ENCODE results near the gene REPS2.

Gene REPS2

DNA sequence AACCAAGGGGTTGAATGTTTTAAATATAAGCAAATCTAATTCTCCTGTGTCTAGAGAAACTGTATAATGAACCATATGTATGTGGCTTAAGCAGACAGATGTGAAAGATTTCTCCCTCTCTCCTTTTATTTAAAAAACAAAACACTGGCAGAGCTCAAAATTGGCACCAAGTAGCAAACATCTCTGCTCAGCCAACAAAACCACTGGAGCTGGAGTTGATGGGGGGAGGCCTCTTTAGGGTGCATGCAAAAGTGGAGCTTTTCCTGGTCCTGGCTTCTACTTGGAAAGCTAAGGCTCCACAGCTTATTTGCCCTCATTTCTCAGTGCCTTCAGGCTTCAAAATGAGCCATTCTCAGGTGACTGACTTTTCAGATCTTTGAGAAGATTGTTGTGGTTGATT lies 95.6 kb downstream of the REPS2 start:
- H3K9me3 Mint-ChIP-seq: no peaks in the 10 kb centered on the region
- H3K36me3 Mint-ChIP-seq (ENCODE audit: low read depth): no peaks in the 10 kb centered on the region
- no peak overlapping the region for H3K4me3 Mint-ChIP-seq
- TF ChIP-seq, protein P1, sequence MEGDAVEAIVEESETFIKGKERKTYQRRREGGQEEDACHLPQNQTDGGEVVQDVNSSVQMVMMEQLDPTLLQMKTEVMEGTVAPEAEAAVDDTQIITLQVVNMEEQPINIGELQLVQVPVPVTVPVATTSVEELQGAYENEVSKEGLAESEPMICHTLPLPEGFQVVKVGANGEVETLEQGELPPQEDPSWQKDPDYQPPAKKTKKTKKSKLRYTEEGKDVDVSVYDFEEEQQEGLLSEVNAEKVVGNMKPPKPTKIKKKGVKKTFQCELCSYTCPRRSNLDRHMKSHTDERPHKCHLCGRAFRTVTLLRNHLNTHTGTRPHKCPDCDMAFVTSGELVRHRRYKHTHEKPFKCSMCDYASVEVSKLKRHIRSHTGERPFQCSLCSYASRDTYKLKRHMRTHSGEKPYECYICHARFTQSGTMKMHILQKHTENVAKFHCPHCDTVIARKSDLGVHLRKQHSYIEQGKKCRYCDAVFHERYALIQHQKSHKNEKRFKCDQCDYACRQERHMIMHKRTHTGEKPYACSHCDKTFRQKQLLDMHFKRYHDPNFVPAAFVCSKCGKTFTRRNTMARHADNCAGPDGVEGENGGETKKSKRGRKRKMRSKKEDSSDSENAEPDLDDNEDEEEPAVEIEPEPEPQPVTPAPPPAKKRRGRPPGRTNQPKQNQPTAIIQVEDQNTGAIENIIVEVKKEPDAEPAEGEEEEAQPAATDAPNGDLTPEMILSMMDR (IDR thresholded peaks at IDR 0.05): no peak
- peaks cover 9% of the 10 kb centered on the region for H3K27me3 Mint-ChIP-seq (ENCODE audit: low read depth, poor library complexity)
- DNase-seq: no peak
- no peak overlapping the region for H3K27ac Mint-ChIP-seq
- peaks cover 6% of the 10 kb centered on the region for H3K4me1 Mint-ChIP-seq

DNA sequence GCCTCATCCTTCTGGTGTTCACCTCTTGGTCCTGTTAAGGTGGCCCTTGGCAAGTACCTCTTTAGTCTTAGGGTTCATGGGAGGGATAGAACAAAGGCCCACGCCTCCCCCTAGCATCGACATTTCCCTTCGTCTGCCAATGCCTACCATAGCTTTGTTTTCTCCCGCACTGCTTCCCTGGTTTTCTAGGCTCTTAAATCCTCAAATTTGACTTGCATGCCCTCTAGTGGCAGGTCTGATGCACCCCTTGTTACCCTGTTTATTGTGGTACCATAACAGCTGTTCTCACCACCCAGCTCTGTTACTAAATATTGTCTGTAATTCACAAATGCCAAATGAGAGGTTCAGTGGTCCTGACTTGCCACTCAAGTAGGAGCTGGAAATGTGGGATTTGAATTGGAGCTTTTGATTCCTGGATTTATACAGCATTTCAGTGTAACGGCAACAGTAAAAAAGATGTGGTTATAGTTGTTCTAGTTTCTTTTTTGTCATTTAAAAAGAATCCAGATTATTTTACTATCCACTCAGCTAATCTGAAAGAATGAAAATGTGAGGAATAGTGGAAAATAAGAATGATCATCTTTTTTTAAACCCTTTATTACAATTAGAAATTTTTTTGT lies 100.1 kb downstream of the REPS2 start:
- H3K4me1 Mint-ChIP-seq: no peaks in the 10 kb centered on the region
- TF ChIP-seq, protein P1 (IDR thresholded peaks at IDR 0.05): peak; percentile 80
- no peaks in the 10 kb centered on the region for H3K36me3 Mint-ChIP-seq (ENCODE audit: low read depth)
- DNase-seq: peak; percentile 63
- no peak overlapping the region for H3K27ac Mint-ChIP-seq
- peaks cover 9% of the 10 kb centered on the region for H3K27me3 Mint-ChIP-seq (ENCODE audit: low read depth, poor library complexity)
- no peaks in the 10 kb centered on the region for H3K9me3 Mint-ChIP-seq
- no peak overlapping the region for H3K4me3 Mint-ChIP-seq

DNA sequence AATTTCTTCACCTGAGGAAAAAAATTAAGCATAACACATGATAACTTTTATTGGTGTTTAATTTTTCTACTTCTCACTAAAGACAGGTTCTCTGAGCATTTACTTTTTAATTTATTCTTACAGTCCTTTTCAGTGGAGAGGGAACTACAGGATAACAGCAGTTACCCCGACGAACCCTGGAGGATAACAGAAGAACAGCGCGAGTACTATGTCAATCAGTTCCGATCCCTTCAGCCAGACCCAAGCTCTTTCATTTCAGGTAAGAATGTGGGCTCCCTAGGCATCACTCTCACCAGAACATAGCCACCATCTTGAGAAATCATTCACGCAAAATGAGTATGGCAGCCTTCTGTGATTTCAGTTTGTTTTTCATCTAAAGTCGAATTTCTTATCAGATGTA lies 100.8 kb downstream of the REPS2 start:
- Mint-ChIP-seq H3K36me3 (ENCODE audit: low read depth) (no peaks in the 10 kb centered on the region), H3K4me1 (no peaks in the 10 kb centered on the region), H3K4me3 (no peak overlapping the region), H3K9me3 (no peaks in the 10 kb centered on the region), H3K27me3 (ENCODE audit: low read depth, poor library complexity) (peaks cover 8% of the 10 kb centered on the region), H3K27ac (peak overlapping the region; percentile 47)
- TF ChIP-seq, protein P1 (IDR thresholded peaks at IDR 0.05): no peak
- no peak for DNase-seq

DNA sequence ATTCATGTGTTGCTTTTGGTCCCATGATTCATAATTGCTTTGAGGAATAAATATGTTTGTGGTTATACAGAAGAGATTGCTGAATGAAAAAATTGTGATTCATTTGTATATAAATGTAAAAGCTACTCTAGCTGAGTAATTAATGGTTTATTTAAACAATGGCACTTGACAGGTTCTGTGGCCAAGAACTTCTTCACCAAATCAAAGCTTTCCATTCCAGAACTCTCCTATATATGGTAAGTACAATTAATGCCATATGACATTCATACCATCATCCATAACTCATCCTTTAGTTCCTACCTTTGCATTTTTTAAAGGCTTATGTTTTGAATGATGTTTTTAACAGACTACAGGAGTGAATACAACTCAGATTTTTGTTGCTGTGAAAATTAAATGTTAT lies 105.8 kb downstream of the REPS2 start:
- Mint-ChIP-seq H3K36me3 (ENCODE audit: low read depth) (no peaks in the 10 kb centered on the region), H3K4me1 (no peaks in the 10 kb centered on the region), H3K4me3 (no peak overlapping the region), H3K27ac (no peak overlapping the region), H3K27me3 (ENCODE audit: low read depth, poor library complexity) (peaks cover 3% of the 10 kb centered on the region), H3K9me3 (no peaks in the 10 kb centered on the region)
- no peak for DNase-seq
- TF ChIP-seq, protein P1 (IDR thresholded peaks at IDR 0.05): no peak

DNA sequence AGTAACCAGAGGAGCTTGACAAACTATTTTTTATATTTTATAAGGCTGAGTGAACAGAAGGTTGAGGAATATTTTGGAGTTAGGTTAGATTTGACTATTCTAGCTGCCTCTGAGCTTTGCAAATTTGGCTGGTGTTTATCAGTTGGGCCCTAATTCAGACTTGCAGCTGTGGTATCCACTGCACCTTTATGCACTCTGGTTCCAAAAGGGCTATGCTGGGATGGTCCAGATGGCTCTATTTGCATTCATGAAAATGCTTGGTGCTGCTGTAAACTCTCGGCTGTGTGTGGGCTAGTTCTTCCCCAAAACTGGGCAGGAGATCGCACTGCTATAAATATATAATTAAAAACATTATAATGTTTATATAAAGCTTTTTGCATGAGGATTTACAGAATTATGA lies 106.3 kb downstream of the REPS2 start:
- H3K27ac Mint-ChIP-seq: no peak overlapping the region
- DNase-seq: no peak
- TF ChIP-seq, protein P1 (IDR thresholded peaks at IDR 0.05): no peak
- H3K4me1 Mint-ChIP-seq: no peaks in the 10 kb centered on the region
- no peaks in the 10 kb centered on the region for H3K9me3 Mint-ChIP-seq
- peaks cover 3% of the 10 kb centered on the region for H3K27me3 Mint-ChIP-seq (ENCODE audit: low read depth, poor library complexity)
- no peak overlapping the region for H3K4me3 Mint-ChIP-seq
- H3K36me3 Mint-ChIP-seq (ENCODE audit: low read depth): no peaks in the 10 kb centered on the region

DNA sequence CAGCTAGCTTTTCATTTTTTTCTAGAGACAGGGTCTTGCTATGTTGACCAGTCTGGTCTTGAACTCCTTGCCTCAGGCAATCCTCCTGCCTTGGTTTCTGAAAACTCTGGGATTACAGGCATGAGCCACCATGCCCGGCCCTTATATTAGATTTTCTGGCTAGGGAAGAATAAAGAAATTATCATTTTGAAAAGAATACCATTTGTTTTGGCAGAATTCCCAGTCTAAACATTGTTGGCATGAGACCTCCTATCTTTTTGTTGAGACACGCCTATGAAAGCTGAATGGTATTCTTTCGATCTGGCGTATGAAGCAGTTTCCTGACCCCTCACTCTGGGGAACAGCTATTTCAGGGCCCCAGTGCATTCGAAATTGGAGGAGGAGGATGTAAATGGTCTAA lies 107.0 kb downstream of the REPS2 start:
- Mint-ChIP-seq H3K36me3 (ENCODE audit: low read depth) (no peaks in the 10 kb centered on the region), H3K4me1 (no peaks in the 10 kb centered on the region), H3K27me3 (ENCODE audit: low read depth, poor library complexity) (peaks cover 3% of the 10 kb centered on the region), H3K27ac (no peak overlapping the region), H3K4me3 (no peak overlapping the region), H3K9me3 (no peaks in the 10 kb centered on the region)
- DNase-seq: no peak
- TF ChIP-seq, protein P1 (IDR thresholded peaks at IDR 0.05): no peak

All from nephron progenitor cell (in vitro differentiated cells).